Uterus (tissue), 4 donors: Measurements from ENCODE around the gene C1QTNF3. TPM values are rescaled to one million over a fixed set of nuclear protein-coding genes. Genes with fewer than 3 reads are reported as not detected.

Source experiments
- DNase-seq, 2 donors: peaks; one replicate each; pipeline ENCODE4 v3.0.0-alpha.2; 2019 to 2020
- H3K27ac ChIP-seq, 2 donors: fragments of 200-600 bp; sonication (generic); 1 replicate in 1 of 2; 2 replicates in 1 of 2; pipeline ENCODE4 v1.5.1; 2016 to 2018
- H3K27me3 ChIP-seq, 2 donors: fragments of 200-600 bp; sonication (generic); one replicate each; pipeline ENCODE4 v1.5.1; 2018 to 2019; ENCODE audit warnings: control low read depth in 1 of 2
- H3K36me3 ChIP-seq, 2 donors: fragments of 200-600 bp; sonication (generic); one replicate each; pipeline ENCODE4 v1.5.1; 2019; ENCODE audit warnings: control low read depth in 1 of 2
- H3K4me1 ChIP-seq, 2 donors: fragments of 200-600 bp; sonication (generic); one replicate each; pipeline ENCODE4 v1.5.1; 2018 to 2019; ENCODE audit warnings: control low read depth in 1 of 2
- H3K4me3 ChIP-seq, 2 donors: fragments of 200-600 bp; sonication (generic); 1 replicate in 1 of 2; 2 replicates in 1 of 2; pipeline ENCODE4 v1.5.1; 2018 to 2019; ENCODE audit warnings: mild to moderate bottlenecking in 1 of 2
- H3K9me3 ChIP-seq, 2 donors: fragments of 200-600 bp; sonication (generic); one replicate each; pipeline ENCODE4 v1.5.1; 2019; ENCODE audit warnings: control low read depth in 1 of 2
- POLR2A ChIP-seq, 2 donors: fragments of 450-650 bp; IDR thresholded peaks; one replicate each; pipeline ENCODE4 v1.6.1; 2016; ENCODE audit warnings: antibody characterized with exemption in 2 of 2, mild to moderate bottlenecking in 1 of 2, moderate library complexity in 1 of 2
- intact Hi-C: fragments of 100-400 bp; cut with DNase I; formaldehyde crosslinking; loops from one replicate; pipeline ENCODE4 v1.15.1; 2023; ENCODE audit warnings: low total_unique reads
- total RNA-seq, 4 donors: library from RNA; depleted of rRNA in 3 of 4; stranded (reverse); fragments of >200 nt in 3 of 4; gene quantifications; one replicate each; pipeline versions ENCODE4 v1.1.0 to v1.2.4, GENCODE V29; 2014 to 2023
- TF ChIP-seq, protein P1 (sequence below), 4 experiments: fragments of 200-600 bp in 2 of 4; fragments of 450-650 bp in 2 of 4; sonication (generic) in 2 of 4; IDR thresholded peaks; one replicate each; pipeline ENCODE4 v1.5.1; 2016 to 2019; ENCODE audit warnings: antibody characterized with exemption in 4 of 4, mild to moderate bottlenecking in 2 of 4, moderate library complexity in 1 of 4
- donor health status: DM: yes; HTN: yes; CAD: no.

C1QTNF3 gene
- total RNA-seq, 4 donors from 2014 or later, result 7.6 to 35.9 (median 13.3) TPM

DNA sequence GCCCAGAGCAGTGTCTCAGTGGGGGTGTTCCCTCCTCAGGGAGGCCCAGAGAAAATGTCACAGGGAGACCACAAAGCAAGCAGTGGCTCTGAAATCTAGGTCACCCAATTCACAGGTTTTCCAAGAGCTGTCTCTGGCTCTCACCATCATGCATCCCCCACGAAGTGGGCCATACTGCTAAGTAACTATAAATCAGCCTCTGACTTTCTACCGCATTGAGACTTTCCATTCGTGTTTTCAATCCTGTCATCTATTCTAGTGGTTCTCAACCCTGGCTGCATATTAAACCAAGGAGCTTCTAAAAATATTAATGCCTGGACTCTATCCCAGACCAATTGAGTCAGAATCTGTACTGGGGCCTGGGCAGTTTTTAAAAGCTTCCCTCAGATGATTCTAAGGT, 2.0 kb upstream of the C1QTNF3 start:
- no peak for DNase-seq
- peak overlapping the region in 1 of 2 donors; percentile 26 for H3K27ac ChIP-seq
- no peak overlapping the region for H3K4me3 ChIP-seq
- H3K4me1 ChIP-seq, result no peaks in the 10 kb centered on the region
- intact Hi-C loops, result no loop called here
- H3K27me3 ChIP-seq, result no peaks in the 10 kb centered on the region
- no peaks in the 10 kb centered on the region for H3K36me3 ChIP-seq
- TF ChIP-seq, protein P1, sequence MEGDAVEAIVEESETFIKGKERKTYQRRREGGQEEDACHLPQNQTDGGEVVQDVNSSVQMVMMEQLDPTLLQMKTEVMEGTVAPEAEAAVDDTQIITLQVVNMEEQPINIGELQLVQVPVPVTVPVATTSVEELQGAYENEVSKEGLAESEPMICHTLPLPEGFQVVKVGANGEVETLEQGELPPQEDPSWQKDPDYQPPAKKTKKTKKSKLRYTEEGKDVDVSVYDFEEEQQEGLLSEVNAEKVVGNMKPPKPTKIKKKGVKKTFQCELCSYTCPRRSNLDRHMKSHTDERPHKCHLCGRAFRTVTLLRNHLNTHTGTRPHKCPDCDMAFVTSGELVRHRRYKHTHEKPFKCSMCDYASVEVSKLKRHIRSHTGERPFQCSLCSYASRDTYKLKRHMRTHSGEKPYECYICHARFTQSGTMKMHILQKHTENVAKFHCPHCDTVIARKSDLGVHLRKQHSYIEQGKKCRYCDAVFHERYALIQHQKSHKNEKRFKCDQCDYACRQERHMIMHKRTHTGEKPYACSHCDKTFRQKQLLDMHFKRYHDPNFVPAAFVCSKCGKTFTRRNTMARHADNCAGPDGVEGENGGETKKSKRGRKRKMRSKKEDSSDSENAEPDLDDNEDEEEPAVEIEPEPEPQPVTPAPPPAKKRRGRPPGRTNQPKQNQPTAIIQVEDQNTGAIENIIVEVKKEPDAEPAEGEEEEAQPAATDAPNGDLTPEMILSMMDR (IDR thresholded peaks at IDR 0.05), result no peak
- no peak for TF ChIP-seq POLR2A (IDR thresholded peaks at IDR 0.05)
- no peaks in the 10 kb centered on the region for H3K9me3 ChIP-seq

DNA sequence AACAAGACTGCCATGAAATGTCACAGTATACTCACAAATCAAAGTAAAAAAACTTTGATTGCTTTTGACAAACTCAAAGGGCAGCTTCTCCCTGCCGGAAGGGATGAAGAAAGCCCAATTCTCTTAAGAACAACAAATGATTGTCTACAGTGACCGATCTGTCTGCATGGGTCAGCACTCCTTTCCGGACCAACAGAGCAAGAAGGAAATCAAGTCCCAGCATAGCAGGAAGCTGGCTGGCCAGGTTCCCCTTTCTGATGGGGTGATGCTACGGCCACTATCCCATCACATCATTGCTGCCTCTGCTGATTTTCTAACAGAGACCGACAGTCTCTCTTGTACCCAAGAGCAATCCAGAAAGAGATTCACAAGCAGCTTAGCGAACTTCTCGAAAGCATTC, 692 bp downstream of the C1QTNF3 start:
- H3K27me3 ChIP-seq, result no peaks in the 10 kb centered on the region
- intact Hi-C loops, result no loop called here
- DNase-seq, result no peak
- H3K36me3 ChIP-seq, result no peaks in the 10 kb centered on the region
- H3K27ac ChIP-seq, result peak overlapping the region; percentile 12 to 41
- H3K4me1 ChIP-seq, result no peaks in the 10 kb centered on the region
- TF ChIP-seq, protein P1 (IDR thresholded peaks at IDR 0.05), result no peak
- no peak for TF ChIP-seq POLR2A (IDR thresholded peaks at IDR 0.05)
- H3K9me3 ChIP-seq, result no peaks in the 10 kb centered on the region
- no peak overlapping the region for H3K4me3 ChIP-seq

DNA sequence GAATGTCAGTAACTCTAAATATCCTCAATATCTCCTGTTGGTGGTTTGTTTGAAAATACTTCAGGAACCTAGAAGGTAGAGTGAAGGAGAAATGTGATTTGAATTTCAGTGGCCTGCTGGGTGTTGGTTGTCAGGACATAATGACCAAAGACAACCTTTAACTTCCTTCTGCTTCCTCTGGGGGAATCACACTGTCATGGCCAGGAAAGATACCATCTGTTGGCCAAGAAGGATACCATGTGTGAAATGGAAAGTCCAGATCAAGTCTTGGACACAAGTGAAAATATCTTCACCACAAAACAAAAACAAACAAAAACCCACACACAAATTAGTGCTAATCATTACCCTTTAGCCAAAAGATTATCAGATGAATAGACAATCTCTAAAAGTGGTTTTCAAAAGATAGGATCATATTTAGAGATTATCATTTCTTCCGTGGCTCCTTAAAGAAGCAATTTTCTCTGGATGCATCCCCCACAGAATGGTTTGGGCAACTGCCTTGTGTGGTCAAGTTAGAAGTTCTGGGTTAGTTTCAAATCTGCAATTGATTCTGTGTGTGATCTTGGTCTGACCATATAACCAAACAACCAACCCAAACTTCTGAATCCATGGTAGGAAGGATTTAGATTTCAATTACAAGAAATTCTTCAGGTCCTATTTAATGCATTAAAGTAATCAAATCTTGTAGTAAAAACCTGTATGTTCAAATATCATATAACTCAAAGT, 1.6 kb downstream of the C1QTNF3 start:
- Histone ChIP-seq H3K9me3 (no peaks in the 10 kb centered on the region), H3K4me1 (no peaks in the 10 kb centered on the region), H3K27ac (no peak overlapping the region), H3K4me3 (no peak overlapping the region), H3K27me3 (no peaks in the 10 kb centered on the region), H3K36me3 (no peaks in the 10 kb centered on the region)
- DNase-seq, result no peak
- no peak for TF ChIP-seq POLR2A (IDR thresholded peaks at IDR 0.05)
- TF ChIP-seq, protein P1 (IDR thresholded peaks at IDR 0.05), result no peak
- intact Hi-C loops, result no loop called here

DNA sequence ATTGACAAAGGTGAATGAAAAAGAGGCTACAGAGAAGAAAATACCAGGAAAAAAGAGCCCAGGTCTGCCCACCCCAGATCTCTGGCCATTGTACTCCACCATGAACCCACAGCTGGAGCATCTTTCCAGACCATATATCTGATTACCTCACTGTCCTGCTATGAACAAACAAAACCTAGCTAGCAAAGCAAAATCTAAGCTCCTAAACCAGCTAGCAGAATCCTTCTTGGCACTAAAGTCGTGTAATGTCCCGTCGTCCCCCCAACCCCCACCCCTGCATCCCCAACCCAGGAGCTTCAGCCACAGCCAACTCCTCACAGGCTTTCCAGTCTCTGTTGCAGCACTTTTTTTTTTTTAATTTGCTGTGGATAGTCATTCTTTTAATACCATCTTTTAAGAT, 2.5 kb downstream of the C1QTNF3 start:
- H3K27ac ChIP-seq, result no peak overlapping the region
- H3K27me3 ChIP-seq, result no peaks in the 10 kb centered on the region
- no peaks in the 10 kb centered on the region for H3K4me1 ChIP-seq
- no peak for TF ChIP-seq POLR2A (IDR thresholded peaks at IDR 0.05)
- TF ChIP-seq, protein P1 (IDR thresholded peaks at IDR 0.05), result no peak
- H3K36me3 ChIP-seq, result no peaks in the 10 kb centered on the region
- no peak overlapping the region for H3K4me3 ChIP-seq
- no peaks in the 10 kb centered on the region for H3K9me3 ChIP-seq
- intact Hi-C loops, result no loop called here
- no peak for DNase-seq

DNA sequence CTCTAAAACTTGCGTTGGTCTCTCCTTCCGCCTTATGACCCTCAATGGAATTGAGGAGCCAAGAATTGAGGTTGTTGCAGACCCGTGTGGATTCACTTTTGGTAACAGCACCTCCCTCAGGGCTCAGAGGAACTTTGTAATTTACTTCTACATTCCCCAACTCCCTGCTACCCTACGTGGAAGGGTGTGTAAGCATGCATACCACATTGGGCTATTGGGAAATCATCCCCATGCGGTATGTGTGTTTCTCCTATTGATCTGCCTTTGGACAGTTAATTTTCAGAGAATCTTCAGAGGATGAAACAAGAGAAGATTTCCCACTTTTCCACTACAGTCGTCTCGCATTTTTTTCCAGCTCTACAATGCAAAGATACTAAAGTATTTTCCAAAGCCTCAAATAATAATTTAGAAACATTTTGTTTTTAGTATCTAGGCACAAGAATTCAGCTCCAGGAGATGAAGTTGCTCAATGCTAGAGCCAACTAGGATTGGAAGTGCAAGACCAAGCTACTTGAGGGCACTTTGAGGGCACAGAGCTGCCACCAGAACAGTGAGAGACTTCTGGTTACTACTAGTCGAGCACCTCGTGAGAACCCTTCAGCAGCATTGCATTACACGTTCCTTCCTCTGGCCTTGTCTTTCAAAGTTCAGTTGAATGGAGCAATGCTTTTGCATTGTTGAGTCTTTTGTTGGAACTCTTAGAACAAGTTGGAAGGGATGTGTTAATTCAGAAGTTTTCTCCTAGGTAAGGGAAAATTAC, 3.4 kb downstream of the C1QTNF3 start:
- no peaks in the 10 kb centered on the region for H3K27me3 ChIP-seq
- no peak overlapping the region for H3K4me3 ChIP-seq
- H3K36me3 ChIP-seq, result no peaks in the 10 kb centered on the region
- TF ChIP-seq, protein P1 (IDR thresholded peaks at IDR 0.05), result no peak
- TF ChIP-seq POLR2A (IDR thresholded peaks at IDR 0.05), result no peak
- no peak overlapping the region for H3K27ac ChIP-seq
- intact Hi-C loops, result no loop called here
- H3K9me3 ChIP-seq, result no peaks in the 10 kb centered on the region
- H3K4me1 ChIP-seq, result no peaks in the 10 kb centered on the region
- no peak for DNase-seq
